ENCODE results near the gene VAV1. TPM values are rescaled to one million over a fixed set of nuclear protein-coding genes. Genes with fewer than 3 reads are reported as not detected.

VAV1 gene
- total and polyA plus RNA-seq, 2 of the 13 experiments (the other 11 are each of a cell fraction or from before 2014, with no cell fraction given), result not detected

GRCh38 chr19:6725513-6726231 lies 46.8 kb upstream of the VAV1 start (continued):
- TF ChIP-seq TGIF2 (CRISPR knock-in tag; IDR thresholded peaks at IDR 0.05) (no peak), EHMT2 (IDR thresholded peaks at IDR 0.05; ENCODE audit: borderline replicate concordance, low read depth, low read length) (no peak), NR0B2 (CRISPR knock-in tag; IDR thresholded peaks at IDR 0.05) (no peak), TAF1 (CRISPR knock-in tag; IDR thresholded peaks at IDR 0.05) (no peak; the same call in 1 of the 2 replicates), PRDM15 (CRISPR knock-in tag; IDR thresholded peaks at IDR 0.05) (no peak), ZNF597 (CRISPR knock-in tag; IDR thresholded peaks at IDR 0.05) (no peak), ZFP82 (CRISPR knock-in tag; IDR thresholded peaks at IDR 0.05; ENCODE audit: borderline replicate concordance) (no peak), SRSF4 (IDR thresholded peaks at IDR 0.05; ENCODE audit: low read depth, low read length, poor library complexity, severe bottlenecking) (no peak), ZNF124 (CRISPR knock-in tag; IDR thresholded peaks at IDR 0.05) (no peak), ZBTB49 (CRISPR knock-in tag; IDR thresholded peaks at IDR 0.05; ENCODE audit: borderline replicate concordance) (no peak), ZNF598 (CRISPR knock-in tag; IDR thresholded peaks at IDR 0.05; ENCODE audit: borderline replicate concordance) (peak; percentile 61; the same call in 1 of the 2 replicates), GMEB2 (CRISPR knock-in tag; IDR thresholded peaks at IDR 0.05; ENCODE audit: low read depth) (no peak), SATB2 (CRISPR knock-in tag; IDR thresholded peaks at IDR 0.05) (no peak), KDM5B (CRISPR knock-in tag; IDR thresholded peaks at IDR 0.05; ENCODE audit: borderline replicate concordance) (no peak), TCF7L2 (IDR thresholded peaks at IDR 0.05; ENCODE audit: low read depth, low read length) (no peak), ZNF335 (CRISPR knock-in tag; IDR thresholded peaks at IDR 0.05) (no peak), FLYWCH1 (CRISPR knock-in tag; IDR thresholded peaks at IDR 0.05) (no peak), JUND (CRISPR knock-in tag; IDR thresholded peaks at IDR 0.05) (no peak), MBD4 (IDR thresholded peaks at IDR 0.05; ENCODE audit: borderline replicate concordance, low read length) (no peak), TBL1XR1 (IDR thresholded peaks at IDR 0.05; ENCODE audit: borderline replicate concordance, low read length, partially characterized antibody) (no peak), ZNF879 (CRISPR knock-in tag; IDR thresholded peaks at IDR 0.05) (no peak)
